Suppressor macrophage treated with lipopolysaccharide for 1 hour (primary cell): ENCODE results near the gene DNAH7.
A peak's percentile ranks its signal among the peaks of the same experiment; 100 is the strongest.

Source experiments
- DNase-seq, 3 donors: peaks; one replicate each; pipeline ENCODE4 v3.0.0-alpha.2; 2020 to 2022

DNAH7 gene

GRCh38 chr2:195859513-195859912 lies 209.1 kb downstream of the DNAH7 start:
- no peak for DNase-seq

- no peak for DNase-seq
Measured at GRCh38 chr2:195857132-195857531, 211.5 kb downstream of the DNAH7 start.

- DNase-seq = no peak
Measured at GRCh38 chr2:195850764-195851163, 217.9 kb downstream of the DNAH7 start.

GRCh38 chr2:195848119-195848899 lies 220.3 kb downstream of the DNAH7 start:
- DNase-seq = peak in 1 of 3 donors; percentile 12

GRCh38 chr2:195842932-195843331 lies 225.7 kb downstream of the DNAH7 start:
- no peak for DNase-seq

GRCh38 chr2:195838002-195838401 lies 230.6 kb downstream of the DNAH7 start:
- DNase-seq = peak; percentile 25 to 67 (median 43)

- DNase-seq = no peak
Measured at GRCh38 chr2:195836002-195836401, 232.6 kb downstream of the DNAH7 start.

- DNase-seq = no peak
Measured at GRCh38 chr2:195834836-195835235, 233.8 kb downstream of the DNAH7 start.

GRCh38 chr2:195830968-195831950 lies 237.4 kb downstream of the DNAH7 start:
- no peak for DNase-seq

GRCh38 chr2:195824478-195824877 lies 244.2 kb downstream of the DNAH7 start:
- DNase-seq = no peak

GRCh38 chr2:195823206-195823605 lies 245.4 kb downstream of the DNAH7 start:
- no peak for DNase-seq

- DNase-seq = no peak
Measured at GRCh38 chr2:195821566-195821932, 247.1 kb downstream of the DNAH7 start.

- peak in 1 of 3 donors; percentile 5 for DNase-seq
Measured at GRCh38 chr2:195820867-195821565, 247.6 kb downstream of the DNAH7 start.

- DNase-seq = peak; percentile 53 to 81 (median 78)
Measured at GRCh38 chr2:195820373-195820772, 248.3 kb downstream of the DNAH7 start.

GRCh38 chr2:195819276-195819675 lies 249.4 kb downstream of the DNAH7 start:
- no peak for DNase-seq

- DNase-seq = no peak
Measured at GRCh38 chr2:195818526-195818925, 250.1 kb downstream of the DNAH7 start.

- DNase-seq = no peak
Measured at GRCh38 chr2:195818106-195818505, 250.5 kb downstream of the DNAH7 start.

GRCh38 chr2:195815083-195815482 lies 253.6 kb downstream of the DNAH7 start:
- no peak for DNase-seq

GRCh38 chr2:195813421-195813820 lies 255.2 kb downstream of the DNAH7 start:
- no peak for DNase-seq

GRCh38 chr2:195810340-195811098 lies 258.1 kb downstream of the DNAH7 start:
- no peak for DNase-seq

- no peak for DNase-seq
Measured at GRCh38 chr2:195808189-195808588, 260.4 kb downstream of the DNAH7 start.

- no peak for DNase-seq
Measured at GRCh38 chr2:195805283-195805976, 263.2 kb downstream of the DNAH7 start.
